Skin epidermis (tissue), 12 donors: ENCODE data around the gene SH3D21.
A peak's percentile ranks its signal among the peaks of the same experiment; 100 is the strongest.

ENCODE experiments used
- H3K27ac ChIP-seq, 21 experiments: fragments of 200-600 bp; sonication (generic) in 11 of 21; one replicate each; pipeline ENCODE4 v1.5.0; 2020; ENCODE audit warnings: mild to moderate bottlenecking in 3 of 21, inconsistent platforms in 2 of 21, moderate library complexity in 2 of 21
- H3K4me3 ChIP-seq, 7 experiments: fragments of 200-600 bp; sonication (generic) in 2 of 7; one replicate each; pipeline ENCODE4 v1.5.0; 2020; ENCODE audit warnings: inconsistent platforms in 2 of 7, mild to moderate bottlenecking in 2 of 7, moderate library complexity in 1 of 7

The SH3D21 gene

DNA sequence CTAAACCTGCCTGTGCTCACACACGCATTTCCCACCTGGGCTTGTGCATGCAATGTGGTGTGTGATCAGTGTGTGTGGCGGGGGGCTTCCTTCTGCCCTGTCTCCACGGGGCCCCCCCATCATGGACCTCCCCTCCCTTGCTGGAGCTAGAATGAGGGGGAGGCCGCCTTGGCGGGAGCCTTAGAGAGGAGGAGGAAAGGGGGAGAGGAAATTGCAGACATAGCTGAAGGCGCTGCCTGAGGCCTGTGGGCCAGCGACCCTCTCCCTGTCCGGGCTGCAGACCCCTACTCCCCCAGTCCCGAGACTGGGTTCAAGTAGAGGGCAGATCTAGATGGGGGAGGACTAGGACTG lies 18.2 kb downstream of the SH3D21 start:
- Histone ChIP-seq H3K4me3 (peak overlapping the region in 2 of 7 experiments; percentile 60 to 72), H3K27ac (peak overlapping the region in 16 of 21 experiments; percentile 44 to 93 (median 86))

DNA sequence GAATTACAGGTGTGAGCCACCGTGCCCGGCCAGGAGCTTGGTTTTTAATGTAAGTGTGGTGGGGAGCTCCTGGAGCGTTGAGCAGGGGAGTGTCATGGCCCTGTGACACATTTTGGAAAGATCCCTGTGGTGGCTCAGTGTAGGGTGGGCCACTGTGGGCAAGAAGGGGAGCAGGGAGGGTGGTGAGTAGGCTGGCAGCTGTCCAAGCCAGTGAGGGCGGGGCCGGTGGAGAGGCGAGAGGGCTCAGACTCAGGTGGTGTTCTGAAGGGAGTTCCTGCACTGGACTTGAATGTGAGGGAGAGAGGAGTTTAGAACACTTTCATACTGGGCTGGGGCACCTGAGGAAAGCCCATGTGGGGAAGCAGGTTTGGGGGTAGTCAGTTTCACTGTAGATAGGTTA lies 20.3 kb downstream of the SH3D21 start:
- H3K27ac ChIP-seq: no peak overlapping the region
- no peak overlapping the region for H3K4me3 ChIP-seq

DNA sequence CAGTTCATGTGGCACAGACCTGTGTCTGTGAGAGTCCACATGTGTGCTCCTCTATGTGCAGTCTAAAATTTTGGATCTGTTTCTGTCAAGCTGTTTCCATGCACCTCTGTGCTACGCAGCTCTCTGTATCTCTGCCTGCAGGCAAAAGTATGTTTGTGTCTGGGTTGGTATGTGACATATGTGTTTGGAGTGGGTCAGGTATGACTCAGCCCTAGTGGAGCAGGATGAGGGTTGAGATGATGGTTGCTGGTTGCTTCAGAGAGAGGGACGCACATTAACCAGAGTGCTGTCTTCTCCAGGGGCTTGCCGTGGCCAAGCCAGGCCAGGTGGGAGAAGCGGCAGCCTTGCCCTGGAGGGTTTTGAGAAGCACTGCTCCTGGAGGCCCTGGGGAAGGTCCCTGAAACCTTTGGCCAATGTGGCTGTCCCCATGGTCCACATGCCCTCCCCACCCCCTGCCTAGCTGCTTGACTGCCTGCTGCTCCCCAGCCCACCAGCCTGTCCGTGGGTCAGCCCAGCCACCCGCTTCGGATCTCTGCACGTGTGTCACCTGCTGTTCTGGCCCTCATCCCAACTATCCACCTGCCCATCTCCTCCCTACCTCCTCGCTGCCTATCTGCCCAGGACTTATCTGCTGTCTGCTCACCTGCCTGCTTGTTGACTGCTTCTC lies 21.4 kb downstream of the SH3D21 start:
- H3K27ac ChIP-seq: peak overlapping the region in 1 of 21 experiments; percentile 2
- H3K4me3 ChIP-seq: no peak overlapping the region

DNA sequence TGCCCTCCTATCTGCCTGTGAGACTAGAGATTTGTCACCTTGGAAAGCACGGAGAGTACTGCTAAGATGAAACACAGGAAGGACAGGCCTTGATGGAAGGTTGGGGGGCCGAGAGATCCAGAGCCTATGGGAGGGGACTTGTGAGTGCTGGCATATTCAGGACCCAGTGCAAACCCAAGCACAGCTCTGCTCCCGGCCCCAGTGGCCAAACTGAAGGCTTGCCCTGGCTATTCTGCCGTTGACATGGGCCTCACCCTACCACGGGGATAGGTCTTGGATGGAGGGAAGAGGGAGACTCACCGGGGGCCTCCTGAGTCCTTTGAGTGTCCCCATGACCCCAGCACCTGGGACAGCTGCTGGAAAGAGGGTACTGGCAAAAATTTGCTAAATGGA lies 21.9 kb downstream of the SH3D21 start:
- H3K4me3 ChIP-seq: no peak overlapping the region
- peak overlapping the region in 1 of 21 experiments; percentile 2 for H3K27ac ChIP-seq

DNA sequence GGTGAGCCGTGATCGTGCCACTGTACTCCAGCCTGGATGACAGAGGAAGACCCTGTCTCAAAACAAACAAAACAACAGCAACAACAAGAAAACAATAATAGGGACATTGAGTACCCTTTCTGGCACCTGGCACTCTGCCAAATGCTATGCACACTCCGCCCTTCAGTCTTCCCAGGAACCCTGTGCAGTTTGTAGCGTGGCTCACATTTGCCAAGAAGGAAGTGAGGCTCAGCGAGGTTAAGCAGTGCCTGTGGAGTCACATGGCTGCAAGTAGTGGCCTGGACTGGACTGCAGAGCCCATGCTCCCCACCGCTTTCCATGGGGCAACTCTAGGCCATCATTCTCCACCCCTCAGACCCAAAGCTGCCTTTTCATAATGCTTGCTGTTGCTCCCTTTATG lies 22.5 kb downstream of the SH3D21 start:
- no peak overlapping the region for H3K4me3 ChIP-seq
- H3K27ac ChIP-seq: no peak overlapping the region

GRCh38 chr1:36329817-36330216 lies 23.6 kb downstream of the SH3D21 start:
- H3K27ac ChIP-seq: no peak overlapping the region
- no peak overlapping the region for H3K4me3 ChIP-seq

- Histone ChIP-seq H3K4me3 (no peak overlapping the region), H3K27ac (no peak overlapping the region)
Measured at GRCh38 chr1:36330940-36331339, 24.8 kb downstream of the SH3D21 start.

DNA sequence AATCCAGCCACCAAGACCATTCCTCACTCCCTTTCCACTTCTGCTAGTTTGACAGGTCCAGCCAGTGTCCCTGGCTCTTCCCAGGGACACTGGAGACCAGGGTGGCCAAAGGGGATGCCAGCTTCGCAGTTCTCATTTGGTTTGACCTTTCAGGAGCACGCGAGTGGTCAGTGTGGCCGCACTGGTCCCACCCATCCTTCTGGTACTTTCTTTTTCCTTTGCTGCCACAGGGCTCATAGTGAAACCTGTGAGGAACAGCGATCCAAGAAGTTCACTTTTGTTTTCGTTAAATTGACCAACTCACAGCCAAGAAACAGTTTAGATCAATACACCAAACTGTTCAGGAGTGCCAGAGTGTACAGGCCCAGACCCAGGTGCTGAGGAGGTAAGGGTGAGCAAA lies 31.7 kb downstream of the SH3D21 start:
- no peak overlapping the region for H3K4me3 ChIP-seq

GRCh38 chr1:36339215-36339614 lies 33.0 kb downstream of the SH3D21 start:
- no peak overlapping the region for H3K27ac ChIP-seq
- H3K4me3 ChIP-seq: no peak overlapping the region

More for the DNA sequence above, 31.7 kb downstream of the SH3D21 start:
- H3K27ac ChIP-seq: no peak overlapping the region

- Histone ChIP-seq H3K4me3 (no peak overlapping the region), H3K27ac (no peak overlapping the region)
Measured at GRCh38 chr1:36339615-36340014, 33.4 kb downstream of the SH3D21 start.

DNA sequence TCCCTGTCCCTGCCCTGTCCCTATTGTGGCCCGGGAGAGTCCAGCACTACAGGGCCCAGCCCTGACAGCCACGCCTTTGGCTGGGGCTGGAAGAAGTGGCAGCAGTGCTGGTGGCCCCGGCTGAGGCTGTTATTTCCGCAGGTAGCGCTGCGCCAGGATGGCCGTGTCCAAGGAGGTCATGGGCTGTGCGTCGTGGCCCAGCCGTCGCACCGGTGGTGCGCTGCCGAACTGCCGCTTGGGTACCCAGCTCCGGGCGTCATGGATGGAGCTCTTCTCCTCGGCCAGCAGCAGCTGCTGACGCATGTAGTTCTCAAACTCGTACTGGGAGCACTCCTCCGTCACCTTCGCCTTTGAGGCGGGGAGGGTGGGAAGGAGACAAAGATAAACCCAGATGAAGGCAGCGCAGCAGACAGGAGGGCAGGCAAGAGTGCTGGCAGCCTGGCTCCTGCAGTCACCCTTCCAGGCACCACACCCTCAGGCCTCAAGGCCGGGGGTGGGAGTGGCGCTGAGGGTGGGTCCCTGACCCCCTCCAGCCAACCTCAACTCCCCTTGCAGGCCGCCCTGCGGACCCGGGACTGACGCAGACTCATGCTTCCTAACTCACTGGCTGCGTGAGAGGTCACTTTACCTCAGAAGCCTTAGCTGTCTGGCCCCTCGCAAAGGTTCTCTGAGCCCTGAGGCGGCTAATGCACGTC lies 35.6 kb downstream of the SH3D21 start:
- Histone ChIP-seq H3K4me3 (no peak overlapping the region), H3K27ac (no peak overlapping the region)

GRCh38 chr1:36342426-36343185 lies 36.4 kb downstream of the SH3D21 start:
- H3K4me3 ChIP-seq: no peak overlapping the region
- peak overlapping the region in 13 of 21 experiments; percentile 2 to 66 (median 50) for H3K27ac ChIP-seq

GRCh38 chr1:36343651-36344394 lies 37.7 kb downstream of the SH3D21 start:
- Histone ChIP-seq H3K4me3 (no peak overlapping the region), H3K27ac (peak overlapping the region in 9 of 21 experiments; percentile 2 to 66 (median 53))

DNA sequence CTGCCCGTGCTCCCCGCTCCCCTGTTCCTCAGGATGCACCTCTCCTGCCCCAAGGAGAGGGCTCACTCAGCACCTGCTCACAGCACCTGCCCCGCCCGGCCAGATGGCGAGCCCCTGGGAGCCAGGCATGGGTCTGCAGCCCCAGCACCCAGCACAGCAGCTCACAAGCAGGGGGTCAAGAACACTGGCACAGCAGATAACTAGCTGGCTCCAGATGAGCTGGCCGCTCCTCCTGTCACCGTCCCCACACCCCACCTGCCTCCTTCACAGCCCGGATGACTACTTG lies 38.2 kb downstream of the SH3D21 start:
- Histone ChIP-seq H3K27ac (peak overlapping the region in 1 of 21 experiments; percentile 2), H3K4me3 (no peak overlapping the region)

DNA sequence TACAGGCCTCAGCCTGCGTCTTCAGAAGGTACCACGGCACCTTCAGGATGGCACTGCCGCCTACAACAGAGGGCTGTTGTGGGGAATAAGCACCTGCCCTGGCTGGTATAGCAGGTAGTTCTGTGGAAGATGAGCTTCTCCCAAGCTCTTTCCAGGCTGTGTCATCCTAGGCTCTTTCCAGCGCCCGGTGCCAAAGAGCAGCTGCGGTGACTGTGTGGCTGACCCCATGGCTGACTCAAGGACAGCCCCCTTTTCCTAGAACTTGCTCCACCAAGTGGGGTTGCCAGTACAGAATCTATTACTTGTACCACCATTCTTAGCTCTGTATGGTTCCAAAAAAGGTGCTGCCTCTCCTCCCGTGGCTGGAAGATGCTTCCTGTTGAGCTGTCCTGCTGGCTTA lies 39.2 kb downstream of the SH3D21 start:
- H3K27ac ChIP-seq: no peak overlapping the region
- no peak overlapping the region for H3K4me3 ChIP-seq

DNA sequence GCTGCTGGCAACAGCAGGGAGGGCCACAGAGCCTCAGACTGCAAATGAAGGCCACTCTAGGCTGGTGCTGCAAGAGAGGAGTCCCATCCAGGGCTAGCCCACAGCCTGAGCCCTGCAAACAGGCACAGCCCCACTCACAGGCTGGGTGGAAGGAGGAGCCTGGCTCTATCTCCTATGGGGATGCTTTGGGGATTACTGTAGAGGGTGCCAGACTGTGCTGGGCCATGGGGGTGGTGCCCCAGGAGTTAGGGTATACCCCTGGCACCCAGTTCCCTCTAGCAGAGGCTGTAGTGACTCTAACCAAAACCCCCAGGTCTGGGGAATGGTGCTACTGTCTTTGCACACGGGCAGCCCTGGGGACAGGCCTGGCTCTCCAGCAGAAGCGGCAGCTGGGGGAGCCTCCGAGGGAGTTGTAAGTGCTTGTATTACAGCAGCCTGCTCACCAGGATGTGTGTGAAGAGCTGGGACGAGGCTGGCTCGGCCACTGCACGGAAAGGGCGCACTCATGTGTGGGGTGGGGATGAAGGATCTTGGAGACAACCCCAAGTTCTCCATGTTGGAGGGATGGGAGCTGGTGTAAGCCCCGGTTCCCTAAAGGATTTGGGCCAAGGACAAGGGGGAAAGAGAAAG lies 40.7 kb downstream of the SH3D21 start:
- H3K27ac ChIP-seq: peak overlapping the region in 1 of 21 experiments; percentile 29
- no peak overlapping the region for H3K4me3 ChIP-seq

DNA sequence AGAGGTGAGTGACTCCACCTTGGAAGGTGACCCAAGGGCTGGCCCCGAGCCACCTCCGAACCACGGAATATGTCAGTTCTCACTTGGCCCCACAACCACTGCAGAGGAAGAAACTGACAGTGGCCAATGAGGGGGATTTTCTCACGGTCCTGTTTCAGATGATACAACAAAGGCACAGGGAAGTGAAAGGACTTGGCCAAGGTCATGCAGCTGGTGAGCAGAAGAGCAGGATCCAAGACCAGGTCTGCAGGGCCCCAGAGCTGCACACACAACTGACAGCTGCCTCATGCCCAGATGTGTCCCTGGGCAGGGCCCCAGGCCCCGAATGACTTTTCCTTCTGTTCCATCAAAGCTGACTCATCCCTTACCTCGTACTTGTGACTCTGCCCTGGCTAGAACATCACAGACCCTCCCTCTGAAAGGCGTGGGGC lies 43.1 kb downstream of the SH3D21 start:
- H3K27ac ChIP-seq: peak overlapping the region in 20 of 21 experiments; percentile 48 to 90 (median 81)
- H3K4me3 ChIP-seq: no peak overlapping the region

DNA sequence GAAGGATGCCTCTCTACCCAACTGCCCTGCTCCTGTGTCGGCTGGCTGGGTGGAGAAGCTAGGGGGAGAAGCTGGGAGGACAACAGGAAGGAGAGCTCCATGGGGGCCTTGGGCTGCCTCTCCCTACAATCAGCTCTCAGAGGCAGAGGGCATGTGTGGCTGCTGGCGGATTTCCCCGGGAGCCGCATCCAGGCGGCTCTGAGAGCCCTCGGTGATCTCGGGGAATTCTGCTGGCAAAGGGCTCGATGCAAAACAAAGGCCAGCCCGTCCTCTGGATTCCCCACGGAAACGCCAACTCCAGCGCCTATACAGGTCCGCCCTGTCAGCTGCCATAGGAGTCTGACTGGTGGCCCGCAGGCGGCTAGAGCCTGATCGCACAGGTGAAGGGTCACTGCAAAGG lies 43.7 kb downstream of the SH3D21 start:
- Histone ChIP-seq H3K27ac (peak overlapping the region in 20 of 21 experiments; percentile 64 to 90 (median 81)), H3K4me3 (no peak overlapping the region)

DNA sequence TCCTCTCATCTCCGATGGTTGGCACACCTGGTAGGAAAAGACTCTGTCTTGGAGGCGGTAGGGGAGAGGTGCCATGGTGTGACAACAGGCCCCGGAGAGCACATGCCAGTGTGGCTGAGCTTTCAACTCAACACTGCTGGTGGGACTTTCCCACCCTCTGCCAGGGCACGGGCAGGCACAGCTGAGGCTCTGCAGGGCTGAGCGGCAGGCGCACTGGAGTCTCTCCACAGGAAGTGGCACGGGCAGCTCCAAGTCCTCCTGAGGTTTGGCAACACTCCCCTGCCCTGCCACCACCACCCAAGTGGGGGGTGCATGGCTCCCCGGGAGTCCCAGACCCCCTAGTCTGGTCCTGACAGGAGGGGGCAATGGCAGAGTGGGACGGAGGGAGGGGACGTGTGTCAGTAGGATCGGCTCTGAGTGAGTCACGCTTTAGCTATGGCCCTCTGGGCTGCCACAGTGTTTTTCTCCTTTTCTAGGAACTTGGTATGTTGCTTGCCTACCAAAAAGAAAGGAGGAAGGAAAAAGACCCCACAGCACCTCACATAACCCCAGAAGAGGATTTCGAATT lies 44.6 kb downstream of the SH3D21 start:
- Histone ChIP-seq H3K27ac (peak overlapping the region in 20 of 21 experiments; percentile 64 to 90 (median 81)), H3K4me3 (no peak overlapping the region)
